Activated CD4-positive, alpha-beta T cell treated with anti-CD3 and anti-CD28 coated beads for 4 hours (primary cell): ENCODE results near the gene FARP2.
A peak's percentile ranks its signal among the peaks of the same experiment; 100 is the strongest.
"Not testable (repeated sequence)": the region's sequence is repeated elsewhere in the genome, so short reads cannot be mapped to it uniquely, and the experiment has no call there.

Source experiments
- DNase-seq, 2 donors: peaks; one replicate each; pipeline ENCODE4 v3.0.0-alpha.2; 2020

Gene FARP2

DNA sequence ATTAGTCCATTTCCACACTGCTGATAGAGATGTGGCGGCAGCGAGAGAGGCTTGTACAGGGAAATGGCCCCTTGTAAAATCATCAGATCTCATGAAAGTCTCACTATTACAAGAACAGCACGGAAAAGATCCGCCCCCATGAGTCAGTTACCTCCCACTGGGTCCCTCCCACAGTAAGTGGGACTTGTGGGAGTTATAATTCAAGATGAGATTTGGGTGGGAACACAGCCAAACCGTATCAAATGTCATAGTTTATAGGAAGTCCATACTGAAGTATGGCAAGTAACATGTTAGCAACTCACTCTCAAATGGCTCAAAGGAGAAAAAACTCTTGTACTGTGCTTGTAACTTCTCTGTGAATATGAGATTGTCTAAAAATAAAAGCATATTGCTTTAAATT, 56.1 kb downstream of the FARP2 start:
- no peak for DNase-seq

DNA sequence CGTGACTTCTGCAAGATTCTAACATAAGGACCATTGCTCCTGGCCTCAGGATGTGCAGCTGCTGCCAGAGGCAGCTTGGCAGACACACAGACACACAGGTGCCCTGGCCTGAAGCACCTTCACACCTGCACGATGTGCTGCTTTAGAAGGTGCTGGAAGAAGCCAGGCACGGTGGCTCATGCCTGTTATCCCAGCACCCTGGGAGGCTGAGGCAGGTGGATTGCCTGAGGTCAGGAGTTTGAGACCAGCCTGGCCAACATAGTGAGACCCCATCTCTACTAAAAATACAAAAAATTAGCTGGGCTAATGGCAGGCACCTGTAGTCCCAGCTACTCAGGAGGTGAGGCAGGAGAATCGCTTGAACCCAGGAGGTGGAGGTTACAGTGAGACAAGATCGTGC, 57.4 kb downstream of the FARP2 start:
- not testable (repeated sequence) for DNase-seq

DNA sequence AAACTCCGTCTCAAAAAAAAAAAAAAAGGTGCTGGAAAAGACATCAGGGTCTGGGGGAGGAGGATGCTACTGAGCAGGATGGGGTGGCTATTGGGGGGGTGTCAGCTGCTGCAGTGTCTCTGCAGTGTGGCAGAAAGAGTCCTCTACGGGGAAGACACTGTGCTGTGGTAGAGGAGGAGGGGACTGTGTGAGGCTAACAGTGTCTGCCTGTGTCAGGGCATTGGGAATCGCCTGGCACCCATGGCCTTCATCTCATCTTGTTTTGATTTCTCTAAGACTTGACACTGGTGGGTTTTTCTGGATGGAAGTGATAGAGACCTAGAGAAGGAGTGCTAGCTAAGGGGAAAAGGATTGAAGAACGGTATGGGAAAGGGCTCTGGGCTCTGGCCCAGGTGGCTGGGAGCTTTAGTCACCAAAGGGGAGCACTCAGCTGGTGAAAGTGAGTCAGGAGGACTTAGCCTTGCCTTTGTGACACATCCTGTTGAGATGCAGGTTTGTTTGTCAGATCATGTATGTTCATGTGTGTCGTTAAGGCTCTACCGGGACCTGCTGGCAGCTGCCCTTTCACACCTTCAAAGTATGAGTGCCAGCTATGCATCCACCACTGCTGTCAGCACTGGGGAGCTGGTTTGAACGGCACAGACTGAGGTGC, 58.0 kb downstream of the FARP2 start:
- no peak for DNase-seq

DNA sequence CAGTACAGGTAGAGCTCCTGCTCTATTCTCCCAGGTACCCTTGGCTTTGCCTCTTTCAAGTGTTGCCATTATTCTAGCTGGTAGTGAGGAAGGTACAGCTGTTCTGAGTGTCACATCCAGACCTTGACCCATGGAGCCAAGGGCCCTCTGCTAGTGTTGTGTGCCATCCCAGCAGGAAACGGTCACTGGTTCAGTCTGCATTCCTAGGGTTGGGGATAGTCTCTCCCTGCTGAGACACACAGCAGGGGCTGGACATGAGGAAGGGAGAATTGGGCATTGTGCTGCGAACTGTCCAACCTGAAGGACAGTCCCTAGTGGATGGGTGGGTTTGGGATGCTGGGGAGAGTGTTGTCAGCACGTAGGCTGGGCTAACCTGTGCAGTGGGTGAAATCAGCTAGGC, 59.1 kb downstream of the FARP2 start:
- DNase-seq: no peak

DNA sequence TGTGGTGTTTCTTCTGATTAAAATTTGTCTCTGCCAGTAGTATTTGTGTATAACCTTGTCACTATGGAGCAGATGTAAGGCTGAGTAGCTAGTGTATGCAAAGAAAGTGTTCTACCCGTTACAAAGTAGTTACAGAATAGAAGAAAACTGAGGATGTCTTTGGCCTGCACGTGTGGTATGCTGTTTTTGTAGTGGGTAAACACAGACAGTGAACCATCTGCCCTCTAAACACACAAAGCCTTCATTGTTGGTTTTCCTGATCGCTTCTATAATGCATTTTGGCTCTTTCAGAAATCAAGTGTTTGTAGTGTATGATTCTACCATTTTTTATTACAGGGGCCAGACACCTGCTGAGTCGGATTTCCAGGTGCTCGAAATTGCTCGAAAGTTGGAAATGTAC, 61.5 kb downstream of the FARP2 start:
- no peak for DNase-seq

DNA sequence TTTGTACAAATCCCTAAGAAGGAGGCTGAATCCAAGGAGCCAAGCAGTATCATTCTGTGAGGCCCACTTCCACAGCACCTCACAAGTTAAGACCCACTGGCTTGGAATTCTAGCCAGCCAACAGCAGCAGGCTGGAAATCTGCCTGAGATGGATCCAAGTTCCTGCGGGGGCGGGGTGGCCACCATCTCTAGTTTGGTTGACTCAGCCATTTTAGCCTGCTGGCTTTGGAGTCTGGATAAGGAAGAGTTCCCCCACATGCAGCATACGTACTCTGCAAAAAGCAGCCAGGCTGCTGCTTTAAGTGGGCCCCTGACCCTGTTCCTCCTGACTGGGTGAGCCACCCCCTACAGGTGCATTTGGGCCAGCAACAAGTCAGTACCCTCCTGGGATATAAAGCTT, 65.2 kb downstream of the FARP2 start:
- DNase-seq: no peak

DNA sequence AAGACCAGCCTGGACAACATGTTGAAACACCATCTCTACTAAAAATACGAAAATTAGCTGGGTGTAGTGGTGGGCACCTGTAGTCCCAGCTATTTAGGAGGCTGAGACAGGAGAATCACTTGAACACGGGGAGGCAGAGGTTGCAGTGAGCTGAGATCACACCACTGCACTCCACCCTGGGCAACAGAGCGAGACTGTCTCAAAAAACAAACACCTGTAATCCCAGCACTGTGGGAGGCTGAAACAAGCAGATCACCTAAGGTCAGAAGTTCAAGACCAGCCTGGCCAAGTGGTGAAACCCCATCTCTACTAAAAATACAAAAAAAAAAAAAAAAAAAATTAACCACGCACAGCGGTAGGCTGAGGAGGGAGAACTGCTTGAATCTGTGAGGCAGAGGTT, 65.9 kb downstream of the FARP2 start:
- not testable (repeated sequence) for DNase-seq

DNA sequence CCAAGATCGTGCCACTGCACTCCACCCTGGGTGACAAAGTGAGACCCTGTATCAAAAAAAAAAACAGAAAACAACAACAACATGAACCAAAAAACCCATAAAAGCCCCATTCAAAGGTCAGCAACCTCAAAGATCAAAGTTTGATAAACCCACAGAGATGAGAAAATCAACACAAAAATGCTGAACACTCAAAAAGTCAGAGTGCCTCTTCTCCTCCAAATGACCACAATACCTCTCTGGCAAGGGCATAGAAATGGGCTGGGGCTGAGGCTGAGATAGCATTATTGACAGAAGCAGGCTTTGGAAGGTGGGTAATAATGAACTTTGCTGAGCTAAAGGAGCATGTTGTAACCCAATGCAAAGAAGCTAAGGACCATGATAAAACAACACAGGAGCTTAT, 66.3 kb downstream of the FARP2 start:
- DNase-seq: no peak

DNA sequence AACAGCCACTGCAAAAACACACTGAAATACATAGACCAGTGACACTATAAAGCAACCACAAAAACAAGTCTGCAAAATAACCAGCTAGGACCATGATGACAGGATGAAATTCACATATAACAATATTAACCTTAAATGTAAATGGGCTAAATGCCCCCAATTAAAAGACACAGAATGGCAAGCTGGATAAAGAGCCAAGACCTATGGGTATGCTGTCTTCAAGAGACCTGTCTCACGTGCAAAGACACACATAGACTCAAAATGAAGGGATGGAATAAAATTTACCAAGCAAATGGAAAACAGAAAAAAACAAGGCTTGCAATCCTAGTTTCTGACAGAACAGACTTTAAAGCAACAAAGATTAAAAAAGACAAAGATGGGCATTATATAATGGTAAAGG, 67.4 kb downstream of the FARP2 start:
- DNase-seq: not testable (repeated sequence)

DNA sequence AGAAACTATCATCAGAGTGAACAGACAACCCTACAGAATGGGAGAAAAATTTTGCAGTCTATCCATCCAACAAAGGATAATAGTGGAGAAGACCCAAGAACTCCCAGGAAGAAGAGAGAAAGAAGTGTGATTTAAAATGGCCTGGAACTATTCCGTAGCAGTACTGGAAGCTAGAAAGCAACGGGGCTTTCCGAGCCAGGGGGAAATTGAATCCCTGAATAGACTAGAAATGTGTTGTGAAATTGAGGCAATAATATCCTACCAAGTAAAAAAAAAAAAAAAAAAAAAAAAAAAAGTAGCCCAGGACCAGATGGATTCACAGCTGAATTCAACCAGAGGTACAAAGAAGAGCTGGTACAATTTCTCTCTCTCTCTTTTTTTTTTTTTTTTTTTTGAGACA, 69.3 kb downstream of the FARP2 start:
- DNase-seq: no peak

DNA sequence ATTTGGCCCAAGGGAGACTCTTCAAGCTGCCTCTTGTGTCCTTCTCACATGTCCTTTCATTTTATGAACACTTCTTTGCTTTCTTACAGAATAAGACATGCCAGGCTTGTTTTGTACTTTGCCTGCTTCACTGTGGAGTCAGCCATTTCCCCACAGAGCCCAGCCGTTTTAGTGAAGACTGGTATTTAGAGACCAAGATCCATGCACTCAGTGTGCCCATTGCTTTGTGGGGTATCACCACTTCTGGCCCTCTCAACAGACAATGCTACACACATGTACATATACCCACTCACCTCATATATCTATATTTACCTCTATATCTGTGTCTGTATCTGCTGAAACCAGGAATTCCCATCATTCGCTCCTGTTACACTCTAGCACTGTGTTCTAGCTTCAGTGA, 74.1 kb downstream of the FARP2 start:
- DNase-seq: no peak

DNA sequence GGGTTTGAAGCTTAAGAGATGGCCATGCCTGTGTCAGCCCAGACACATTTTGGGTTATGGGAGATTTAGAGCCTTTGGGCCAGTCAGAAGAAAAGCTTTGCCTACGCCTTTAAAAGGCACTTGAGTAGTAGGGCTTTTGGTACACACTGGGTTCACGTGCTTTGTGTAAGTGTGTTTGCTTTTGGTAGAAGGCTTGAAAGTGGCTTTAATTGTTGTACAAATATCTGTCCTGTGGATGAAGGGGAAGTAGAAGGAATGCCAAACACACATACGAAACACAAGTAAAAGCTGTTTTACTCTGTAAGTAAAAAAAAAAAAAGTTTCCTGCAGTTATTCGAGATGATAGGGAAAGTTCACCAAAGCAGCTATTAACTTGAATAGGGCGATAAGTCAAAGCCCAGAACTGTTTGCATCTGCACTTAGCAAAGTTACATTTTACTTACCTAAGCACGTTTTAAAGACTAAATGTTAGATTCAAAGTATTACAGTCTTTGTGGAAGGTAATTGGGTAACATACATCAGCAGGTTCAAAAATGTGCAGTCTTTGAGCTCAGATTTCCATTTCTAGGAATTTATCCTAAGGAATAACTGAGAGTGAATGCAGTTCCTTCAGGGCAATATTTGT, 76.9 kb downstream of the FARP2 start:
- no peak for DNase-seq

DNA sequence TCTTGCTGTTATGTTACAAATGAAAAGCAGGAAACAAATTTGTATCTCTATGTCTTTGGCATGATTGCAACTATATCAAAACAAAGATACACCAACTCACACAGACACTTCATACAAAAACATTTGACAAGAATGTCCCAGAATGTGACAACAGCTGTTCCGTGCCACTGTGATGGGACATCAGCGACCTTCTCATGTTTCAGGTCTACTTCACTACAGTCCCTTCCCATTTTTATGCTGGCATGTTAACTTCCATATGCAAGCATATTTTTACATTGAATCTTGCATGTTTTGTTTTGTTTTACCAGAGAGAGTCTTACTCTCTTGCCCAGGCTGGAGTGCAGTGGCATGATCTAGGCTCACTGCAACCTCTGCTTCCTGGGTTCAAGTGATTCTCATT, 81.1 kb downstream of the FARP2 start:
- DNase-seq: no peak

DNA sequence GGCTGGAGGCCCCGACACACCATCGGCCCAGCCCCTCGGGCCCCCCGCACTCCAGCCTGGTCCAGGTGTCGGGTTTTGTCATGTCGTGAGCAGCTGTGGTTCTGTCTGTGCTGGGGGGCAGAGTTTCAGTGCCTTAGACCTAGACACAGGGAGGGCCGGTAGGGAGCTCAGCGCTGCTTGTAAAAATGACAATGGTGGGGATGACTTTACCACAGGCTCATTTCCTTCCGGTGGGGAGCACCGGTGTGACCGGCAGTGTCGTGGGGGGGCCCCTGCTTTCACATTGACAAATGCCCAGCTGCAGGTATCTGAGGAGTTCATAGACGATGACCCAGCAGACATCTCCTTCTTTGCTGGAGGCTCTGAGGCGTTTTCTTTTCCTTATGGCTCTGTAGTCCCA, 85.4 kb downstream of the FARP2 start:
- no peak for DNase-seq

DNA sequence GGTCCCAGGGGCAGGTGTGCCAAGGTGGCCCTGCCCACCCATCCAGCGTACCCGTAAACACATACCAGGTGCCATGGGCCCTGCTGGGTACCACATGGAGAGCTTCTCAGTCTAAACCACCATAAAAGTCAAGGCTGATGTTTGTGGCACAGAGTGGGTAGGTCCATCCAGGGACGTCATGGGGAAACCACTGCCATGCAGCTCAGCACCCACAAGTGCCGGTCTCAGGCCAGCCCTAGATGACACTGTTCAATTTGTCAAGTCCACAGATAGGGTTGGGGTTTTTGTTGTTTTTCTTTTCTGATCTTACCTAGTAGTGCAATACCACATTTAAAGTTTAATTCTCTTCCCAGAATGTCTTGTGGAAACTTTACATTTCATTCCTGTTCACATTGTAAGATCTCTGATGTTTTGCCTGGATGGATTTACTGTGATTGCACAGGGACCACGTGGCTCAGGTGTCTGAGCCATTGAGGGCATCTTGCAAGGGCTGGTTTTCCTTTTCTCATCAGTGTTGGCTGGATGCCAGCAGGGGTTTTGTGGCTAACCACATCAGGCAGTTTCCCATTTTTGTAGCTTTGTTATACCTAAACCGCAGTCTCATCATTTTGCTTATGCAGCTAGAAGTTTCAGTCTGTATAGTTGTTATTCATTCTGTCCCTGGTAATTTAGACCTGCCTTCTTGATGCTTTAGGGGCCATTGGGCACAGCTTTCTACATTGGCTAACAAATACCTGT, 87.6 kb downstream of the FARP2 start:
- peak; percentile 89 to 94 for DNase-seq

DNA sequence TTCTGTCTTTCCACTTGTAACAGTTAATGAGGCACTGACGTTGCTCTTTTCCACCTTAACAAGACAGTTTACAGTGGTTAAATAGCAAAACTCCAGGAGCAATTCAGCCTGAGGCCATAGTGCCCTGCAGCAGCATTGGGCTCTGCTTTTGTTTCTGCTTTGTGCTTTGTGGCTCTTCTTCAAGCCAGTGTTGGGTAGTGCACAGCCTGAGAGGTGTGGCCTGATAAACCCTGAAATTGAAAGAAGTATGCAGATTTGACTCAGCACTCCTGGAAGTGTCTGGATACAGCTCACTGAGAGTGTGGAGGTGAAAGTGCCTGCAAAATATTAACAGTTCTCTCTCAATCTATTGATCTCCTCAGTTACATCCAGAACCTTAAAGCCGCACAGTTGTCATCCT, 89.3 kb downstream of the FARP2 start:
- DNase-seq: no peak

DNA sequence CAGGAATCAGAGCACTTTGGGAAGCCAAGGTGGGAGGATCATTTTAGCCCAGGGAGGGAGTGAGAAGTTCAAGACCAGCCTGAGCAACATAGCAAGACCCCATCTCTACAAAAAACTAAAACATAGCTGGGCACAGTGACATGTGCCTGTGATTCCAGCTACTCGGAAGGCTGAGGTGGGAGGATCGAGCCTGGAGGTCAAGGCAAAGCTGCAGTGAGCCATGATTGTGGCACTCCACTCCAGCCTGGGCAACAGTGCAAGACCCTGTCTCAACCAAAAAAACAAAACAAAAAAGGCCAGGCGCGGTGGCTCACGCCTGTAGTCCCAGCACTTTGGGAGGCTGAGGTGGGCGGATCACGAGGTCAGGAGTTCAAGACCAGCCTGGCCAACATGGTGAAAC, 94.0 kb downstream of the FARP2 start:
- not testable (repeated sequence) for DNase-seq

DNA sequence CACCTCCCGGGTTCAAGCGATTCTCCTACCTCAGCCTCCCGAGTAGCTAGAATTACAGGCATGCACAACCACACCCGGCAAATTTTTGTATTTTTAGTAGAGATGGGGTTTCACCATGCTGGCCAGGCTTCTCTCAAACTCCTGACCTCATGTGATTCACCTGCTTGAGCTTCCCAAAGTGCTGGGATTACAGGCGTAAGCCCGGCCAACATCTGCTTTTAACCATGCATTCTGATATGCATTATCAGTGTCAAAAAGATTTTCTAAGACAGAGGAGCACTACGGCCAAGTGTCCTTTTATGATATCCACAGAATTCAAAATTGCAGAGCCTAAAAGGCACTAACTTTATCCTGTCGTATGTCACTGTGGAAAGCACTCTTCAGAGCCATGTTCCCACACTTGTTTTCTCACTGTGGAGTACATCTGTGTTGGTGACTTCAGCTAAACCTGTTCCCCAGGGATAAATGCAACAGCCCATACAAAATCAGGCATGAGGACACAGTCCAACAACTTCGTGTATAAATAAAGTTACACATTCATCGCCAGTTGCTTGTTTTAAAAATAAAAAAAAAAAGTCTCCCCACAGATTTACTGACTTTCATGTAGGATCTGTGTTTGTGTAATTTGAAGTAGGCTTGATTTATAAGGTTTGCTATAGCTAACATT, 95.9 kb downstream of the FARP2 start:
- DNase-seq: no peak

DNA sequence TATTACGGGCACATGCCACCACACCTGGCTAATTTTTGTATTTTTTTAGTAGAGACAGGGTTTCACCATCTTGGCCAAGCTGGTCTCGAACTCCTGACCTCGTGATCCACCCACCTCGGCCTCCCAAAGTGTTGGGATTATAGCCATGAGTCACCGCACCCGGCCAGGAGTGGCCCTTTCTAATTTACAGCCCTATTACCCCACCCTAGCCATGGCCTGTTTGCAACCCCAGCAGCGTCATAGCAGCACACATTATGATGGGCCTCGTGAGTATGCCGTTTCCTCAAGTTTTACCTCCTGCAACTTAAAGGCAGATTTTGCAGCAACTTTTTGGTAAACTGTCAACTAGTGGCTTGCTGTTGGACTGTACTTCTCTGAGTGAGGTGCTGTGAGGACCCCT, 97.8 kb downstream of the FARP2 start:
- not testable (repeated sequence) for DNase-seq

DNA sequence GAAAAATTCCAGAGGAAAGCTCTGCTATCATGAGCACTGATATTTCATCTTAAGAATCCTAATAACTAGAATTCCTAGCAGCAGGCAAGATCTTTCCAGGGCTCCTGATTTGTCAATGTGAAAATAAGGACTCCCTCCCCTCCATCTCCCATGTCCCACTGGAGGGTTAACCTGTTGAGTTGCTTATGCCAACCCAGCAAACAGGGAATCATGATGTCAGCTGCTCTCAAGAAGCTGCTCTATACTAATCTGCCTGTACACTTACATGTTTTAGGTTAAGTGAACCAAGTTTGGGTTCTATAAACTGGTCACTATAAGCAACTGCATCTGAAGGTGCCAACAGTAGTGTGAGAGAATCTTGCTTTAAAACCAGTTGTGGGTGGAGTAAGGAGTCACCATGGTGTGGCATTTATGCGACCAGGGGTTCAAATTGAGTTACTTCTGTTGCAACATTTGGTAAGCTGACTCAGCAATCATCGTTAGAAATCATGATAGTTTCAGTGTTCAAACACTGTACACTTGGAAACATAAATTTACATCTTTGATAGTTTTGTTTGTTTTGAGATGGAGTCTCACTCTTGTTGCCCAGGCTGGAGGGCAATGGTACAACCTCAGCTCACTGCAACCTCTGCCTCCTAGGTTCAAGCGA, 98.9 kb downstream of the FARP2 start:
- DNase-seq: no peak

DNA sequence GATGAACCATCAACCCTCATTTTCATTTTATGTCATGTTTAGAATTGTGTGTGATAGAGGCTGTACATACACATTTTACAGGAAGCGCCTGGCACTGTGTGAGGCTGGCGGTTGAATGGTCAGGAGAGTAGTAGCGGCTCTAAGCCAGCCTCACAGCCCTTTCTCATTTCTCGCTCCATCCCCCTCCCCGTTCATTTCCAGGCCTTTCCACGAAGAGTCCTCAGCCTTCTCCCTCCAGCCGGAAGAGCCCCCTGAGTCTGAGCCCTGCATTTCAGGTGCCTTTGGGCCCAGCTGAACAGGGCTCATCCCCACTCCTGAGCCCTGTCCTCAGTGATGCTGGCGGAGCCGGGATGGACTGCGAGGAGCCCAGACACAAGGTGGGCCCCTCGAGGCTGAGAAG, 100.5 kb downstream of the FARP2 start:
- no peak for DNase-seq

DNA sequence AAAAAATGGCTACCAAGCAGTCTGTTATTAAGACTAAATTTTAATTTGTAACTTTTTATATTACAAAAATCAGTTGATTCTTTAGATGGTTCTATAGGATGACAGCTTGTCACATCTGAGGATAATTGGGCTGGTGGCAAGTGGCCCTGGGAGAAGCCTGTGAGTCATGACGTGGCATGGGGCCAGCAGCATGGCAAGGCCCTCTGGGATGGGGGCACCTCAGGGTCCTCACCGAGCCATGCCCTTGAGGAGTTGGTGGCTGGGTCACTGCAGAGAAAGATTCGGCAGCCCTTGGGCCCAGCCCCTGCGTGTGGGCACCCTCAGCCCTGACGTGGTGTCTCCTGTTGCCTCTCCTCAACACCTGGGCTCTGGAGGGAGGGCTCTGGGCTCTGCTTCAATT, 102.6 kb downstream of the FARP2 start:
- DNase-seq: no peak

DNA sequence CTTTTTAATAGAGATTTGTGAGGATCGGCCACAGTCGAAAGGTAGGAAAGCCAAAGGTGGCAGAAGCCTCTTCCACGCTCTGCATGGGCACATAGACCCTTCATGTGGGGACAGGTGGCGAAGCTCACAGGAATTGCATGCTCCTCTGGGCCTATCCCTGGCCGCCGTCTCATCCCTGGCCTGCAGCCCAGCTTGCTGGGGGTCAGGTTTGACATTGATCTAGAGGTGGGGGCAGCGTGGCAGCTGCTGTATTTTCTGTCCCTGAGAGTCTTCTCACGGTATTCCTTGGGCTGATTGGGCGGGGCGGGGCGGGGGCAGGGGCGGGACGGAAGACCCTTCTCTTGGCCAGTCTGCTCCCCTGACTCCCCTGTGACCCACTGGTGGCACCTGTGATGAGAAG, 103.4 kb downstream of the FARP2 start:
- no peak for DNase-seq
